PFSK-1 (cell line): ENCODE data around the gene TAF4.

Source experiments
- POLR2AphosphoS5 ChIP-seq: IDR thresholded peaks from 2 replicates; pipeline ENCODE4 v1.6.1; 2012; ENCODE audit warnings: low read depth, mild to moderate bottlenecking, control low read depth, low read length, moderate library complexity
- TF ChIP-seq, protein P1 (sequence below), 2 experiments: IDR thresholded peaks; 2 replicates each; pipeline versions ENCODE4 v1.6.1 to v1.8.0; 2011 to 2012; ENCODE audit warnings: low read depth in 2 of 2, low read length in 2 of 2, control low read depth in 1 of 2, inconsistent platforms in 1 of 2, mild to moderate bottlenecking in 1 of 2, moderate library complexity in 1 of 2; ENCODE audit not compliant: insufficient read depth in 1 of 2

DNA sequence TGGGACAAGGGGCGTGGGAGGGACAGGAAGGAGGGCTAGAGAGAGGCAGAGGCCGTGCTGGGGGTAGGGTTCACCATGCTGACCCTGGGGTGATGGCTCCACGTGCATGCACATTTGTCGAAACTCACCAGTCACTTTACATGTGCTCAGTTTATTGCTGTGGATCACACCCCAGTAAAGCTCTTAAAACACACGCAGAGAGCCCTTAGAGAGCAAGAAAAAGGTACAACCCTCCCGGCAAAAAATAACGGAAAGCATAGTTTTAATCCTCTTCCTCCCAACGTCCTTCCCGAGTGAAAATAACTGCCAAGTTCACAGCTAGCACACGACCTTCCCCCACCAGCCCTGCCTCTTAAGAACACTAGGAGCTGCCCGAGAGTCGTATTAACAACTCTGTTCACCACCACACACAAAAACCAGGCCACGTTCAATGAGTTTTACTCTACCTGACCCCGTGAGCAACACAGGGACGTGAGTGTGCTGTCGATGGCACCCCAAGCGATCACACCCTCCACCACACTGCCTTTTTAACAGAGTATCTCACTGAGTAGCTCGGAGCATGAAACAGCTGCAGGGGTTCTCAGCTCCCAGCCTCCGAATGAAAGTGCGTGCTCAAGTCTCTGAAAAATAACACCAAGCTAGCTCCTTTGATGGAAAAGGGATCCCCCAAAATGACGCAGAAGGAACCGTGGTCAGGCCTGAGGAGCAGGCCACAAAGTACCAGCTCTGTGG is 39.7 kb downstream of the TAF4 start:
- no peak; the same call in 1 of the 2 replicates for TF ChIP-seq POLR2AphosphoS5
- TF ChIP-seq, protein P1, sequence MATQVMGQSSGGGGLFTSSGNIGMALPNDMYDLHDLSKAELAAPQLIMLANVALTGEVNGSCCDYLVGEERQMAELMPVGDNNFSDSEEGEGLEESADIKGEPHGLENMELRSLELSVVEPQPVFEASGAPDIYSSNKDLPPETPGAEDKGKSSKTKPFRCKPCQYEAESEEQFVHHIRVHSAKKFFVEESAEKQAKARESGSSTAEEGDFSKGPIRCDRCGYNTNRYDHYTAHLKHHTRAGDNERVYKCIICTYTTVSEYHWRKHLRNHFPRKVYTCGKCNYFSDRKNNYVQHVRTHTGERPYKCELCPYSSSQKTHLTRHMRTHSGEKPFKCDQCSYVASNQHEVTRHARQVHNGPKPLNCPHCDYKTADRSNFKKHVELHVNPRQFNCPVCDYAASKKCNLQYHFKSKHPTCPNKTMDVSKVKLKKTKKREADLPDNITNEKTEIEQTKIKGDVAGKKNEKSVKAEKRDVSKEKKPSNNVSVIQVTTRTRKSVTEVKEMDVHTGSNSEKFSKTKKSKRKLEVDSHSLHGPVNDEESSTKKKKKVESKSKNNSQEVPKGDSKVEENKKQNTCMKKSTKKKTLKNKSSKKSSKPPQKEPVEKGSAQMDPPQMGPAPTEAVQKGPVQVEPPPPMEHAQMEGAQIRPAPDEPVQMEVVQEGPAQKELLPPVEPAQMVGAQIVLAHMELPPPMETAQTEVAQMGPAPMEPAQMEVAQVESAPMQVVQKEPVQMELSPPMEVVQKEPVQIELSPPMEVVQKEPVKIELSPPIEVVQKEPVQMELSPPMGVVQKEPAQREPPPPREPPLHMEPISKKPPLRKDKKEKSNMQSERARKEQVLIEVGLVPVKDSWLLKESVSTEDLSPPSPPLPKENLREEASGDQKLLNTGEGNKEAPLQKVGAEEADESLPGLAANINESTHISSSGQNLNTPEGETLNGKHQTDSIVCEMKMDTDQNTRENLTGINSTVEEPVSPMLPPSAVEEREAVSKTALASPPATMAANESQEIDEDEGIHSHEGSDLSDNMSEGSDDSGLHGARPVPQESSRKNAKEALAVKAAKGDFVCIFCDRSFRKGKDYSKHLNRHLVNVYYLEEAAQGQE (IDR thresholded peaks at IDR 0.05; ENCODE audit: insufficient read depth in 1 of 2, low read depth in 2 of 2, low read length in 2 of 2) = no peak
